Neuron (in vitro differentiated cells): ENCODE results near the gene POLA1.
"Not testable (repeated sequence)": the region's sequence is repeated elsewhere in the genome, so short reads cannot be mapped to it uniquely, and the experiment has no call there.

Experiments used
- H2AFZ ChIP-seq: one replicate; pipeline ENCODE4 v1.6.1; 2013; ENCODE audit warnings: low read depth, mild to moderate bottlenecking, inconsistent platforms, low read length, moderate library complexity
- H3K27me3 ChIP-seq: one replicate; pipeline ENCODE4 v1.6.1; 2013; ENCODE audit warnings: low read length; ENCODE audit not compliant: insufficient read depth
- H3K36me3 ChIP-seq: one replicate; pipeline ENCODE4 v1.6.1; 2013; ENCODE audit warnings: low read length; ENCODE audit not compliant: insufficient read depth
- H3K4me1 ChIP-seq: one replicate; pipeline ENCODE4 v1.6.1; 2013; ENCODE audit warnings: low read length; ENCODE audit not compliant: insufficient read depth
- H3K4me3 ChIP-seq: 2 replicates; pipeline ENCODE4 v1.5.1; 2013; ENCODE audit warnings: mild to moderate bottlenecking, low read length, moderate library complexity
- H3K9me3 ChIP-seq: one replicate; pipeline ENCODE4 v1.6.1; 2013; ENCODE audit warnings: low read length

The POLA1 gene

GRCh38 chrX:24846550-24847150, 152.9 kb downstream of the POLA1 start:
- Histone ChIP-seq H2AFZ (no peak overlapping the region), H3K36me3 (peaks cover 10% of the 10 kb centered on the region), H3K27me3 (no peaks in the 10 kb centered on the region), H3K4me1 (no peaks in the 10 kb centered on the region), H3K4me3 (no peak overlapping the region), H3K9me3 (no peaks in the 10 kb centered on the region)

- no peaks in the 10 kb centered on the region for H3K4me1 ChIP-seq
Observed at GRCh38 chrX:24851289-24851688, 157.6 kb downstream of the POLA1 start.

GRCh38 chrX:24851780-24852179, 158.1 kb downstream of the POLA1 start:
- Histone ChIP-seq H3K9me3 (no peaks in the 10 kb centered on the region), H3K4me1 (no peaks in the 10 kb centered on the region), H3K4me3 (no peak overlapping the region), H3K27me3 (no peaks in the 10 kb centered on the region), H3K36me3 (peaks cover 8% of the 10 kb centered on the region), H2AFZ (no peak overlapping the region)

More at GRCh38 chrX:24851289-24851688, 157.6 kb downstream of the POLA1 start:
- no peak overlapping the region for H2AFZ ChIP-seq
- H3K27me3 ChIP-seq: no peaks in the 10 kb centered on the region
- H3K9me3 ChIP-seq: no peaks in the 10 kb centered on the region
- H3K4me3 ChIP-seq: no peak overlapping the region
- peaks cover 8% of the 10 kb centered on the region for H3K36me3 ChIP-seq

- Histone ChIP-seq H3K27me3 (no peaks in the 10 kb centered on the region), H3K4me3 (no peak overlapping the region), H3K4me1 (no peaks in the 10 kb centered on the region), H2AFZ (no peak overlapping the region), H3K9me3 (no peaks in the 10 kb centered on the region), H3K36me3 (peaks cover 1% of the 10 kb centered on the region)
Observed at GRCh38 chrX:24858004-24858746, 164.5 kb downstream of the POLA1 start.

GRCh38 chrX:24859211-24859841, 165.6 kb downstream of the POLA1 start:
- no peaks in the 10 kb centered on the region for H3K27me3 ChIP-seq
- no peaks in the 10 kb centered on the region for H3K36me3 ChIP-seq
- H3K4me3 ChIP-seq: no peak overlapping the region
- no peaks in the 10 kb centered on the region for H3K4me1 ChIP-seq
- H3K9me3 ChIP-seq: no peaks in the 10 kb centered on the region
- H2AFZ ChIP-seq: no peak overlapping the region

GRCh38 chrX:24860140-24860539, 166.4 kb downstream of the POLA1 start:
- Histone ChIP-seq H3K36me3 (no peaks in the 10 kb centered on the region), H3K27me3 (no peaks in the 10 kb centered on the region), H3K9me3 (no peaks in the 10 kb centered on the region), H3K4me3 (no peak overlapping the region), H3K4me1 (no peaks in the 10 kb centered on the region), H2AFZ (no peak overlapping the region)

GRCh38 chrX:24862343-24862742, 168.6 kb downstream of the POLA1 start:
- no peaks in the 10 kb centered on the region for H3K4me1 ChIP-seq
- no peaks in the 10 kb centered on the region for H3K36me3 ChIP-seq
- no peak overlapping the region for H2AFZ ChIP-seq
- H3K9me3 ChIP-seq: no peaks in the 10 kb centered on the region
- H3K27me3 ChIP-seq: no peaks in the 10 kb centered on the region
- H3K4me3 ChIP-seq: no peak overlapping the region

GRCh38 chrX:24863779-24864178, 170.1 kb downstream of the POLA1 start:
- H3K4me1 ChIP-seq, H3K36me3 ChIP-seq, H3K27me3 ChIP-seq, H3K4me3 ChIP-seq, H2AFZ ChIP-seq, H3K9me3 ChIP-seq: not testable (repeated sequence)

GRCh38 chrX:24870143-24870542, 176.4 kb downstream of the POLA1 start:
- H3K36me3 ChIP-seq: no peaks in the 10 kb centered on the region
- H3K4me1 ChIP-seq: peaks cover 4% of the 10 kb centered on the region
- H3K27me3 ChIP-seq: no peaks in the 10 kb centered on the region
- no peak overlapping the region for H2AFZ ChIP-seq
- H3K4me3 ChIP-seq: no peak overlapping the region
- no peaks in the 10 kb centered on the region for H3K9me3 ChIP-seq

- peaks cover 39% of the 10 kb centered on the region for H3K4me1 ChIP-seq
- H2AFZ ChIP-seq: no peak overlapping the region
- no peaks in the 10 kb centered on the region for H3K36me3 ChIP-seq
- no peaks in the 10 kb centered on the region for H3K9me3 ChIP-seq
- no peaks in the 10 kb centered on the region for H3K27me3 ChIP-seq
- H3K4me3 ChIP-seq: no peak overlapping the region
Observed at GRCh38 chrX:24874604-24875247, 181.0 kb downstream of the POLA1 start.

- Histone ChIP-seq H3K36me3 (no peaks in the 10 kb centered on the region), H3K9me3 (no peaks in the 10 kb centered on the region), H3K4me1 (peaks cover 48% of the 10 kb centered on the region), H3K4me3 (no peak overlapping the region), H2AFZ (no peak overlapping the region), H3K27me3 (no peaks in the 10 kb centered on the region)
Observed at GRCh38 chrX:24876530-24877287, 183.0 kb downstream of the POLA1 start.

GRCh38 chrX:24877288-24877664, 183.6 kb downstream of the POLA1 start:
- Histone ChIP-seq H3K27me3 (no peaks in the 10 kb centered on the region), H3K4me1 (peaks cover 48% of the 10 kb centered on the region), H2AFZ (no peak overlapping the region), H3K9me3 (no peaks in the 10 kb centered on the region), H3K36me3 (no peaks in the 10 kb centered on the region), H3K4me3 (no peak overlapping the region)
